HG03469 (cell line): ENCODE measurements around the gene MYBL2.

Source experiments
- ATAC-seq: cut with Tn5 transposase; IDR thresholded peaks from one replicate; pipeline ENCODE4 v1.9.1; 2021; ENCODE audit warnings: mild to moderate bottlenecking, moderate library complexity, moderate number of reproducible peaks; ENCODE audit not compliant: unreplicated experiment

MYBL2 gene

GRCh38 chr20:43721429-43722152 is 54.7 kb downstream of the MYBL2 start:
- no peak for ATAC-seq

- no peak for ATAC-seq
These were observed 55.2 kb downstream of the MYBL2 start for GRCh38 chr20:43722153-43722505.

- ATAC-seq: no peak
These were observed 56.3 kb downstream of the MYBL2 start for GRCh38 chr20:43723186-43723585.

- no peak for ATAC-seq
These were observed 56.8 kb downstream of the MYBL2 start for GRCh38 chr20:43723735-43724134.

- ATAC-seq: no peak
These were observed 57.5 kb downstream of the MYBL2 start for GRCh38 chr20:43724383-43724782.

GRCh38 chr20:43725666-43726065 is 58.8 kb downstream of the MYBL2 start:
- no peak for ATAC-seq

GRCh38 chr20:43726333-43726732 is 59.4 kb downstream of the MYBL2 start:
- no peak for ATAC-seq

- ATAC-seq: no peak
These were observed 60.0 kb downstream of the MYBL2 start, which contains the start of gene GTSF1L for GRCh38 chr20:43726811-43727338. Gene GTSF1L (minus strand): TSS chr20:43727002. CDS start chr20:43726694, 308 bp downstream.

GRCh38 chr20:43727980-43728590 is 61.2 kb downstream of the MYBL2 start:
- ATAC-seq: no peak

- no peak for ATAC-seq
These were observed 61.9 kb downstream of the MYBL2 start for GRCh38 chr20:43728686-43729255.

- no peak for ATAC-seq
These were observed 64.6 kb downstream of the MYBL2 start for GRCh38 chr20:43731469-43731868.

- ATAC-seq: no peak
These were observed 65.0 kb downstream of the MYBL2 start for GRCh38 chr20:43731927-43732326.

- ATAC-seq: peak; percentile 77
These were observed 69.8 kb downstream of the MYBL2 start for GRCh38 chr20:43736588-43737158.

GRCh38 chr20:43737925-43738324 is 71.0 kb downstream of the MYBL2 start:
- no peak for ATAC-seq

GRCh38 chr20:43739148-43739749 is 72.3 kb downstream of the MYBL2 start:
- no peak for ATAC-seq

GRCh38 chr20:43740642-43741041 is 73.7 kb downstream of the MYBL2 start:
- ATAC-seq: no peak

GRCh38 chr20:43744151-43744611 is 77.3 kb downstream of the MYBL2 start:
- no peak for ATAC-seq

- no peak for ATAC-seq
These were observed 78.2 kb downstream of the MYBL2 start for GRCh38 chr20:43744966-43745730.

GRCh38 chr20:43746344-43747137 is 79.6 kb downstream of the MYBL2 start:
- ATAC-seq: no peak

- no peak for ATAC-seq
These were observed 81.4 kb downstream of the MYBL2 start for GRCh38 chr20:43748274-43748673.
